Measurements from ENCODE around the gene MAGI3.
"Not testable (repeated sequence)": the region's sequence is repeated elsewhere in the genome, so short reads cannot be mapped to it uniquely, and the experiment has no call there.

The MAGI3 gene

DNA sequence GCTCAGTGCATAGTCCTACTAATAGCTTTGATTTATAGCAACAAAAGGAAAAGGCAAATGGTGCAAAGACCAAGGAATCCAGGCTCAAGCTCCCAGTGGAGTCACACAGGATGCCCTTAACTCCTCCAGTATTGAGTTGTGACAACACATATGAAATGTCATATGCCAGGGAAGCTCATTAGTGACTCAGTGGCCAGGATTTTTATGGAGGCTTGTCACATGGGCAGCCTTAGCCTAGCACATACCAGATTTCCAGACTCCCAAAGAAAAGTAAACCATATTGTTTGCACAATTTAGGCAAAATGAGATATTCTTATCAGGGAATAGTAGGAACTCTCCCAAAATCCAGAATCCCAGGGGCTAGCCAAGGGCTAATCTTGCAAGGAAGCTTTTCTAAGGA, 129.2 kb downstream of the MAGI3 start:
- no peak for DNase-seq

DNA sequence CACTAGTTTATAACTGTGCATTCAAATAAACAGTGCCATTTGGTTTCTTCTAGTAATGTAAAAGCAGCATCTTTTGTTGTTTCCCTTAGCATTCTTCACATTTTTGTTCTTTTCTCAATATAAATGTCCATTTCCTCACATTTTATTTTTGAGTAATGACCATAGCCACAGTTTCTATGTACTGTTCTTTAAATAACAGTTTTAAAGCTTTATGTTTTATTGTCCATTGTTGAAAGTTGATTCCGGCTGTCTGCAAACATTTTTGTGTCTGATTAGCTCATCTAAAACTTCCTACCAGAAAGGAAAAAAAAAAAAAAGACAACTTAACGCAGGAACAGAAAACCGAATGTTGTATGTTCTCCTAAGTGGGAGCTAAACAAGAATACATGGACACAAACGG, 139.7 kb downstream of the MAGI3 start:
- no peak for DNase-seq

- DNase-seq: no peak
Measured at GRCh38 chr1:113531321-113531720, 141.0 kb downstream of the MAGI3 start.

GRCh38 chr1:113533061-113533460, 142.7 kb downstream of the MAGI3 start:
- no peak for DNase-seq

- no peak for DNase-seq
Measured at GRCh38 chr1:113534130-113534817, 144.0 kb downstream of the MAGI3 start.

DNA sequence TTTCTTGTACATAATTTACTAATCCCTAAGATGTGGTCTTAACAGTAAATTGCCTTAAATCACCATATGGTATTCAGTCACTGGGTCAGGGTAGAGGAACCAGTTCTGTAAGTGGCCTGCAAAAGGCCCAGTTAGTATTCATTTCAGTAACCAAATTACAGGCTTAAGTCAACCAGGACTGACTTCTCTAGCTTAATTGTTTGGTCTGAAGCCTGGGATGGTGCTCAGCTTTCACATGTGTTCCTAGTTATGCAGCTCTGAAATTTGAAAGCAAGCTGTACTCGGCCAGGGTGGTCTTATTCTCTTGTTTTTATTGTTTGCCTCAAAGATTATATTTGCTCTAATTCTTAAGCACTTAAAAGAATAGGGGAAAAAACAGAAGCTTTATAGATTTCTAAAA, 144.6 kb downstream of the MAGI3 start:
- DNase-seq: no peak

- DNase-seq: no peak
Measured at GRCh38 chr1:113536182-113536780, 146.0 kb downstream of the MAGI3 start.

DNA sequence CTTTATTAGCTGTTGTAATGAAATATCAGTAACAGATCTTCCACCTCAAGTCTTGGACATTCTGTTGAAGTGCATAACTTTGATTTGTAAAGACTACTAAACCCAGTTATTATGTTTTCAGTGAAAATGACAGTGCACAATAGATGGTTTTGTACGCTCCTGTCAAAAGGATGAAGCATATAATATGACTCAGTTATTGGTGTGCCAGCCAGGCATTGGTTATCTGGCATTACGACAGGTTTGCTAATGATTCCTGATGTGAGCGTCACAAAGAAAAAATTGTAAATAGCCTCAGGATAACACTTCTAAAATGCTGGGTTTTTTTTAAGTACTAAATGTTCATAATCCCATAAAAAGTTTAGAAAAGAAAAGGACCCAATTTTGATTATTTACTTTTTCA, 147.9 kb downstream of the MAGI3 start:
- DNase-seq: no peak

DNA sequence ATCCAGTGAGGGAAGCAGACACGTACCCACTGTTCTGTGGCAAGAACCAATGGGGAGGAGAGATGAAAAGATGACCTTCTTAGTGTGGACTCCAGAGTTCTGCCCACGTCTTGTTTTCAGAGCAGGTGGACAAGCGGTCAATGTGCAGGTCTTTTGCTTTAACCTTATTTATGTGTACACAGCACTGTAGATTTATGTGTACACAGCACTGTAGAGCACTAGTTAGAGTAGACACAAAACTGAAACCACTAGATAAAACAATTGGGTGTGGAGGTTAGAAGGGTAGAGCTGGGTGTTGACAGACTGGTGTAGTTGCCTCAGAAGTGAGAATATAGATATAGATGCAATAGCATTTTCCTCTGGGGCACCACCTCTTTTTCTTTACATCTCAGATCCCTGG, 150.0 kb downstream of the MAGI3 start:
- DNase-seq: no peak

- no peak for DNase-seq
Measured at GRCh38 chr1:113541106-113541505, 150.8 kb downstream of the MAGI3 start.

DNA sequence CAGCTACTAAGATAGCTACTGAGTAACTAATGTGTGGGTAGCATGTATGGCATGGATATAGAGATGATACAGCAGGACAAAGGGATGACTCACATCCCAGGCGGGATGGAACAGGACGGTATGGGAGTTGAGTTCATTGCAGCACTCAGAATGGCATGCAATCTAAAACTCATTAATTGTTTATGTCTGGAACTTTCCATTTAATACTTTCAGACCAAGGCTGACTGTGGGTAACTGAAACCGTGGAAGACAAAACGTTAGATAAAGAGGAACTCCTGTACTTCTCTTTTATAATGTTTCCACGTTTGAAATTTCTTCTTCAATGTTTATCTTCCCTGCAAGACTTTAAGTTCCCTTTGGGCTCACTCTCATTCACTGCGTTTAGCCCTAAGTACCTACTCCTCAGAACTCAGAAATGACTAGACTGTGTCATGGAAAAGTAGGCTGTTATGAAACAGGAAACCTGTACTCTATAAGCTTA, 151.9 kb downstream of the MAGI3 start:
- no peak for DNase-seq

GRCh38 chr1:113543110-113543509, 152.8 kb downstream of the MAGI3 start:
- no peak for DNase-seq

DNA sequence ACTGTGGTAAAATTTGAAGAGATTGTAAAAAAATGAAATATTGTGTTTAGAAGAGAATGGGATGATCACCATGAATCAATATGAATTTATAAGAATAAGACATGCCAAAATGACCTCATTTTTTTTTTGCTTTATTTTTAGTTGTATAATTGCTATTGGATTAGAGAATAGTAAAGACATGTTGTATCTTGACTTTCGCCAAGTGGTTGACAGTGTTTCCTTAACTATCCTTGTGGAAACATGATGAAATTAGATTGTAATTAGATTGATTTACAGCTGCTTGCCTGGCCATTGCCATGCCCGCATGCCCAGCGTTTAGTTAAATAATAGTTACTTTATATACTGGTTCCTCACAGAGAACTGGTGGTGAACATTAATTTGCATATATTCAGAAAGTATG, 154.9 kb downstream of the MAGI3 start:
- DNase-seq: no peak

- no peak for DNase-seq
Measured at GRCh38 chr1:113545626-113546025, 155.3 kb downstream of the MAGI3 start.

DNA sequence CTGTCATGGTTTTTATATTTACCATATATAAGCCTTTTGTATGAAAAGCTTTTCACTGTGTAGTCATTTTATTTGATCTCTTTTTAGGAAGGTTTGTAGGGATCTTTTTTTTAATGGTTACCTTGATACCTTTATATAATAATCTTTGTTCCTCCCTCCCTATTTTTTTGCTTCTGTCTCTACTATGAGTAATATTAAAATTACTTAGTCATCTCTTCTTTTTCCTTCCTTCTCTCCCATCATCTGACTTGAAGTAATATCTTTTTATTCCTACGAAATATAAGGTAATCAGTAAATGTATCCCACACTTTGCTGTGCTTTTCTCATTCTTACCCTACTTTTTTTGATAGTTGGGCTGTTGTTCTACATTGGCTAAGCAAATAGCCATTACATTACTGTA, 161.4 kb downstream of the MAGI3 start:
- no peak for DNase-seq

DNA sequence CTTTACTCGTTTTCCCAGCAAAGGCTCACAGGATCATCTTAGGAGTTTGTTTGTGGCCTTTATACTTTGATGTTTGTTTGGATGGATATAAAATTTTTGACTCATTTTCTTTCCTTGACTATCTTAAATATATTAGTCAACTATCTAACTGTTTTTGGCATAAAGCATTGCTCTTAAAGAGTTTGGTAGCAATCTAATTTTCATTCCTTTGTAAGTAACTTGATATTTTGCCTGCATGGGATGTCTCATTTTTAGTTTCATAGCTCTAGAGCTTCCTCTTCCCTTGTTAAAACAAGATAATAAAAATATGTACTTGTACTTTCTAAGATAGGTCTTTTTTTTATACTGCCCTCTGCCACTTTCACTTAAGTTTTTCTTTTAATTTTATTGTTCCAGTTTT, 161.9 kb downstream of the MAGI3 start:
- no peak for DNase-seq

GRCh38 chr1:113557187-113557586, 166.9 kb downstream of the MAGI3 start:
- no peak for DNase-seq

GRCh38 chr1:113565621-113566020, 175.3 kb downstream of the MAGI3 start:
- DNase-seq: no peak

- DNase-seq: no peak
Measured at GRCh38 chr1:113567427-113567826, 177.1 kb downstream of the MAGI3 start.

DNA sequence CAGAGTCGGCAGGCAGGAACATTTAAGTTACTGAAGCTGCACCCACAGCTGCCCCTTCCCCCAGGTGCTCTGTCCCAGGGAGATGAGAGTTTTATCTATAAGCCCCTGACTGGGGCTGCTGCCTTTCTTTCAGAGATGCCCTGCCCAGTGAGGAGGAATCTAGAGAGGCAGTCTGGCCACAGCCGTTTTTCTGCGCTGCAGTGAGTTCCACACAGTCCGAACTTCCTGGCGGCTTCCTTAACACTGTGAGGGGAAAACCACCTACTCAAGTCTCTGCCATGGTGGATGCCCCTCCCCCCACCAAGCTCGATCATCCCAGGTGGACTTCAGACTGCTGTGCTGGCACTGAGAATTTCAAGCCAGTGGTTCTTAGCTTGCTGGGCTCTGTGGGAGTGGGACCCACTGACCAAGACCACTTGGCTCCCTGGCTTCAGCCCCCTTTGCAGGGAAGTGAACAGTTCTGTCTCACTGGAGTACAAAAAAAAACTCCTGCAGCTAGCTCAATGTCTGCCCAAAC, 185.5 kb downstream of the MAGI3 start:
- not testable (repeated sequence) for DNase-seq

DNA sequence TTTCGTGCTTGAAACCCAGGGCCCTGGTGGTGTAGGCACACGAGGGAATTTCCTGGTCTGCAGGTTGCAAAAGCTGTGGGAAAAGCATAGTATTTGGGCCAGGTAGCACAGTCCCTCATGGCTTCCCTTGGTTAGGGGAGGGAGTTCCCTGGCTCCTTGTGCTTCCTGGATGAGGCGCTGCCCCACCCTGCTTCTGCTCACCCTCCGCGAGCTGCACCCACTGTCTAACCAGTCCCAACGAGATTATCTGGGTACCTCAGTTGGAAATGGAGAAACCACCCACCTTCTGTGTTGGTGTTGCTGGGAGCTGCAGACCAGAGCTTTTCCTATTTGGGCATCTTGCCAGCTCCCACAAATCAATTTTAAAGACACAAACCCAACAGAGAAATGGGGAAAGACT, 186.0 kb downstream of the MAGI3 start:
- DNase-seq: no peak

- DNase-seq: no peak
Measured at GRCh38 chr1:113579256-113580018, 189.1 kb downstream of the MAGI3 start.

- DNase-seq: no peak
Measured at GRCh38 chr1:113581323-113581722, 191.0 kb downstream of the MAGI3 start.

- DNase-seq: no peak
Measured at GRCh38 chr1:113582084-113582483, 191.8 kb downstream of the MAGI3 start.
